KOPT-K1 (cell line): Measurements from ENCODE around the gene PMEL.

Experiments used
- H3K27ac ChIP-seq: fragments of 200-600 bp; sonication (generic); 2 replicates; pipeline ENCODE4 v1.5.1; 2016; ENCODE audit warnings: antibody characterized with exemption, mild to moderate bottlenecking, low read depth, low read length; ENCODE audit not compliant: poor library complexity, severe bottlenecking
- H3K36me3 ChIP-seq: fragments of 200-600 bp; sonication (generic); 2 replicates; pipeline ENCODE4 v1.5.1; 2017; ENCODE audit warnings: antibody characterized with exemption, mild to moderate bottlenecking, low read length, moderate library complexity; ENCODE audit not compliant: insufficient read depth
- H3K9me3 ChIP-seq: fragments of 200-600 bp; sonication (generic); 2 replicates; pipeline ENCODE4 v1.5.1; 2017; ENCODE audit warnings: antibody characterized with exemption, low read length, mild to moderate bottlenecking; ENCODE audit not compliant: insufficient read depth, poor library complexity, severe bottlenecking

PMEL gene

GRCh38 chr12:55937981-55938380, 27.9 kb downstream of the PMEL start:
- Histone ChIP-seq H3K36me3 (peaks cover 100% of the 10 kb centered on the region), H3K27ac (no peak overlapping the region), H3K9me3 (no peaks in the 10 kb centered on the region)

- Histone ChIP-seq H3K27ac (no peak overlapping the region), H3K36me3 (peaks cover 83% of the 10 kb centered on the region), H3K9me3 (no peaks in the 10 kb centered on the region)
Observed at GRCh38 chr12:55935738-55936151, 30.1 kb downstream of the PMEL start.

GRCh38 chr12:55934773-55935172, 31.1 kb downstream of the PMEL start:
- no peak overlapping the region for H3K27ac ChIP-seq
- peaks cover 73% of the 10 kb centered on the region for H3K36me3 ChIP-seq
- no peaks in the 10 kb centered on the region for H3K9me3 ChIP-seq

- Histone ChIP-seq H3K36me3 (peaks cover 66% of the 10 kb centered on the region), H3K9me3 (no peaks in the 10 kb centered on the region), H3K27ac (peak overlapping the region; percentile 98)
Observed at GRCh38 chr12:55933799-55934742, 31.8 kb downstream of the PMEL start.

- Histone ChIP-seq H3K9me3 (no peaks in the 10 kb centered on the region), H3K36me3 (peaks cover 58% of the 10 kb centered on the region), H3K27ac (peak overlapping the region; percentile 98)
Observed at GRCh38 chr12:55933169-55933798, 32.6 kb downstream of the PMEL start.

- H3K9me3 ChIP-seq = no peaks in the 10 kb centered on the region
- H3K27ac ChIP-seq = peak overlapping the region; percentile 98
- peaks cover 51% of the 10 kb centered on the region for H3K36me3 ChIP-seq
Observed at GRCh38 chr12:55932551-55932910, 33.3 kb downstream of the PMEL start.

GRCh38 chr12:55931780-55932550, 33.9 kb downstream of the PMEL start:
- no peaks in the 10 kb centered on the region for H3K9me3 ChIP-seq
- peak overlapping the region; percentile 98 for H3K27ac ChIP-seq
- H3K36me3 ChIP-seq = peaks cover 45% of the 10 kb centered on the region

GRCh38 chr12:55931317-55931779, 34.5 kb downstream of the PMEL start:
- H3K36me3 ChIP-seq = peaks cover 39% of the 10 kb centered on the region
- no peaks in the 10 kb centered on the region for H3K9me3 ChIP-seq
- H3K27ac ChIP-seq = peak overlapping the region; percentile 98

GRCh38 chr12:55930771-55931316, 35.0 kb downstream of the PMEL start, which contains the start of gene DGKA:
Gene DGKA, plus strand, starts transcription at chr12:55931162. Its CDS starts 5,342 bp downstream, at chr12:55936504.
- H3K9me3 ChIP-seq = no peaks in the 10 kb centered on the region
- peaks cover 34% of the 10 kb centered on the region for H3K36me3 ChIP-seq
- H3K27ac ChIP-seq = peak within 1 kb of the TSS; percentile 98

GRCh38 chr12:55929306-55929791, 36.5 kb downstream of the PMEL start:
- peak overlapping the region; percentile 98 for H3K27ac ChIP-seq
- peaks cover 26% of the 10 kb centered on the region for H3K36me3 ChIP-seq
- no peaks in the 10 kb centered on the region for H3K9me3 ChIP-seq

- H3K9me3 ChIP-seq = no peaks in the 10 kb centered on the region
- peak within 1 kb of the TSS; percentile 98 for H3K27ac ChIP-seq
- peaks cover 11% of the 10 kb centered on the region for H3K36me3 ChIP-seq
Observed at GRCh38 chr12:55927588-55928502, 38.0 kb downstream of the PMEL start, which contains the start of gene PYM1. Gene PYM1, minus strand, starts transcription at chr12:55927894. Its CDS starts 133 bp downstream, at chr12:55927761.

GRCh38 chr12:55926738-55927587, 38.9 kb downstream of the PMEL start:
- Histone ChIP-seq H3K9me3 (no peaks in the 10 kb centered on the region), H3K36me3 (peaks cover 16% of the 10 kb centered on the region), H3K27ac (peak overlapping the region; percentile 98)
